ENCODE results near the gene PHACTR3.

- TF ChIP-seq CTCF (conservative IDR thresholded peaks at IDR 0.05; ENCODE audit: low read depth, low read length) (no peak), EZH2 (IDR thresholded peaks at IDR 0.05; ENCODE audit: low read length, unreplicated experiment) (no peak)
These were observed 172.4 kb downstream of the PHACTR3 start for GRCh38 chr20:59776626-59777330.
